GM12874 (cell line): ENCODE results near the gene TENM4.

Experiments
- TF ChIP-seq, protein P1 (sequence below): IDR thresholded peaks from 2 replicates; pipeline ENCODE4 v1.5.1; 2011; ENCODE audit warnings: low read depth, mild to moderate bottlenecking, control low read depth, low read length, moderate library complexity; ENCODE audit not compliant: insufficient read depth

The TENM4 gene

DNA sequence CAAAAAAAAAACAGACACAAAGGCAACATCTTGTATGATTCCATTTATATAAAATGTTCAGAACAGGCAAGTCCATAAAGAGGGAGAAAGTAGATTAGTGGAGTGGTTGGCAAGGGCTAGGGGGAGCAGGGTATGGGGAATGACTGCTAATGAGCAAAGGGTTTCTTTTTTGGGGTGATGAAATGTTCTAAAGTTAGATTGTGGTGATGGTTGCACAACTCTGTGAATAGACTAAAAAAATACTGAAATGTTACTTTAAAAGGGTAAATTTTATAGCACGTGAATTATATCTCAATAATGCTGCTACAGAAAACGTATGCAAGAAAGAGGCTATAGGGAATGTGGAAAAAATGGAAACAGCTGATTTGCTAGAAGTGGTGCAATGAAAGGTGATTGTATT lies 155.1 kb downstream of the TENM4 start:
- TF ChIP-seq, protein P1, sequence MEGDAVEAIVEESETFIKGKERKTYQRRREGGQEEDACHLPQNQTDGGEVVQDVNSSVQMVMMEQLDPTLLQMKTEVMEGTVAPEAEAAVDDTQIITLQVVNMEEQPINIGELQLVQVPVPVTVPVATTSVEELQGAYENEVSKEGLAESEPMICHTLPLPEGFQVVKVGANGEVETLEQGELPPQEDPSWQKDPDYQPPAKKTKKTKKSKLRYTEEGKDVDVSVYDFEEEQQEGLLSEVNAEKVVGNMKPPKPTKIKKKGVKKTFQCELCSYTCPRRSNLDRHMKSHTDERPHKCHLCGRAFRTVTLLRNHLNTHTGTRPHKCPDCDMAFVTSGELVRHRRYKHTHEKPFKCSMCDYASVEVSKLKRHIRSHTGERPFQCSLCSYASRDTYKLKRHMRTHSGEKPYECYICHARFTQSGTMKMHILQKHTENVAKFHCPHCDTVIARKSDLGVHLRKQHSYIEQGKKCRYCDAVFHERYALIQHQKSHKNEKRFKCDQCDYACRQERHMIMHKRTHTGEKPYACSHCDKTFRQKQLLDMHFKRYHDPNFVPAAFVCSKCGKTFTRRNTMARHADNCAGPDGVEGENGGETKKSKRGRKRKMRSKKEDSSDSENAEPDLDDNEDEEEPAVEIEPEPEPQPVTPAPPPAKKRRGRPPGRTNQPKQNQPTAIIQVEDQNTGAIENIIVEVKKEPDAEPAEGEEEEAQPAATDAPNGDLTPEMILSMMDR, result no peak

DNA sequence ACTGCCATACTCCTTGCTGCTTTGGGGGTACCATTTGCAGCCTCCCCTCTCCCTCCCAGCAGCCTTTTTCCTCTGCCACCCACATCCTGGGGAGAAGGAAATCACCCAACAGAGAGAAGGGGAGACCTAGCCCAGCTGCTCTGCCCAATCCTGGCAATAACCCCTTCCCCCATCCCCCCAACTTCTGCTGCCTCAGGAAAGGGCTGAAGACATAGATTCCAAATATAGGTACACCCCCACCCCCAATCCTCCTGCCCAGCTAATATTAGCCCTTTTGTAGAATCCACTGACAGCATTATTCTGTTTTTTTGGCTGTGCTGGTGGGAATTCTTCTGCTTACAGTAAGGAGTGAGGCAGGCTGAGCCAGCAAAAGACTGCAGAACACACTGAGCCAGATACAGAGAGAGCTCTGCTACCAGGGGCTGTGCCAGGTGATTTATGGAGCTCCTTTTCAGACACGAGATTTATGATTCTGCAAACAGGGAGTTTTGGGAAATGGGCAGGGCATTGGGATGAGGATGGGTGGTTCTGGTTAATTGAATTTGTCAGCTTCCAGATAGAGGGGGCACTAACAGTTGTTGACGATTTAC lies 164.0 kb downstream of the TENM4 start:
- TF ChIP-seq, protein P1, result no peak

DNA sequence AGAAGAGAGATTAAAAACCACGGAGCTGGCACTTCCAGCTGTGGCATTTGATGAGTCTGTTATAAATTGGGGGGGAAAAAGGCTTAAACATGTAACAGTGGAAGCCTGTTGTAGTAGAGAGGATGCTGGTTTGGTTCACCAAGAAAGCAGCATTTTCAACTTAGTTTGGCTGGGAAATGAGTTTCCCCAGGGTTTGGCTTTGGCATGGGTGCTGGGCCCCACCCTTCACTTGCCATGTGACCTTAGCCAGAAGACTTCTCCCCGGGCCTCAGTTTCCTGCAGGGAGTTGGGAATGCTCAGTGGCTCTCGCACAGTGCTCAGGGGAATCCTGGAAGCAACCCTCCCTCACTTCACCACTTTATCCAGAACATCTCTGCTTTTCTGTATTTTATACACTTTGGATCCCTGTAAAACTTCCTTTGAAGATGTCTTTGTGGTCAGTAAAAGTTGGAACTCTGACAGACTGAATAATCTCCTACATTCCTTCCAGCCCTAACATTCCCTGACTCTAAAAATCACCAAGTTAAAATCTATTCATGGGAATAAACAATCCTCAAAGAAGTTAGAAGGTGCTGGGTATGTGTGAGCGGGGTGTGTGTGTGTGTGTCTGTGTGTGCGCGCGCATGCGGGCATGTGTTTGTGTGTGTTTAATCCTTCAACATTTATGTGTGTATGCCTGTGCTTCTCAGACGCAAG lies 166.0 kb downstream of the TENM4 start:
- TF ChIP-seq, protein P1, result no peak

DNA sequence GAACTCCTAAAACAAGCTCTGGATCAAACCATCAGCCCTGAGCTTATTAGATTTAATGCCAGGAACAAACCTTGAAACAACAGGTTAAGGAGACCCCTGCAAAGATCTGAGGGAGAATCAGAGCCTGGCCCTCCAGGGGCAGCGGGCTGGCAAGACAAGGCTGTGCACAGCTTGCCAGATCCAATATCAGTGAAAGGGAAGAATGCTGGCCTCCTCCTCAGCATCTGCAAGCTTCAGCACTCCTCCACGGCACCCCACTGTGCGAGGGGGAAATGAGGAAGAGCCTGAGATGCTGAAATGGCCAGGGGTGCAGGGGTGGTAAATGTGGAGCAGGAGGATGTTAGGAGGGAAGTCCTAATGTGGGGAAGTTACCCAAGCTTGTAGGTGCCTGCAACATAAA lies 167.0 kb downstream of the TENM4 start:
- TF ChIP-seq, protein P1, result no peak

DNA sequence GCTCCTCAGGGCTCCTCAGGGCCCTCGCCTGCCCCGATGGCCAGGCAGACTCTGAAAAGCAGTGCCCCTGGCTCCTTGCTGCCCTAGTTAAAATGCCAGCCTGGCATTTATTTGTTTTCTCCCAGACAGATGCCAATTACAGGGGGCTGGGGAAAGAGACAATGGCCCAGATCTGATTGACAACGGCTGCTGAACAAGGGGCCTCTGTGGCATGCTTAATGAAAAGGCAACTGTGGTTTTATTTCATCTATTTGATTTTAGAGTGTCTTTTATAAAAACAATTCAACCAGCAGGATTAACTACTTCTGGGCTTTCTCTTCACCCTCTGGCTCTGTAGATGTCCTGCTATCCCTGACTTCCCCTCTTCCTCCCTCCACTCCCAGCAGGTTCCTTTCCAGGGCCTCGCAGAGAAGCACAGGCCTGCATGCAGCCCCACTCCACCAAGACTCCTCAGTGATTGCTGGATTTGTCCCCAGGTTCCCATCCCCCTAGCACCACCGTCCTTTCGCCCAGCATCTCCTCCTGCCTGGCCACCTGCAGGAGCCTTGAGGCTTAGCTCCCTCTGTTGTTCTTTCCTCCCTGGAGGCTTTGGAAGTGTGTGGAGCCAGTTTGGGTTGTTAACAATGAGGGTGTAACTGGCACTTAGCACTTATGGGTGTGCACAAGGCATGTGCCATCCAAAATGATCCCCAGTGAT lies 171.1 kb downstream of the TENM4 start:
- TF ChIP-seq, protein P1, result no peak

DNA sequence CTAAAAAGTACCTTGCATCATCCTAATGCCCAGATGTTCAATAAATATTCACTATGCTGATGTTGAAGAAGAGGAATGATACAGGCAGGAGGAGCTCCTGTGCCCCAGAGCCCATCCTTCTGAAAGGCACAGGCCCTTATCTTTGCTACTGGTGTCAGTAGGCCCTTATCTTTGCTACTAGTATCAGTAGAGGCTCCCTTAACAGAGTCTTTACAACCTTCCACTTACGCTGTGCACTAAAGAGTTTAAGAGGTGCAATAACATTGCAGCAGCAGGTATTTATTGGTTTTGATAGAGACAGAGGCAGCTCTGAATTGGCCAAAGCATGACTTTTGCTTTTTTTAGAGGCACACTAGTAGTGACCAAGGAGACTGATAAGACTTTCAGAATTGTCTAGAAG lies 174.4 kb downstream of the TENM4 start:
- TF ChIP-seq, protein P1, result no peak

DNA sequence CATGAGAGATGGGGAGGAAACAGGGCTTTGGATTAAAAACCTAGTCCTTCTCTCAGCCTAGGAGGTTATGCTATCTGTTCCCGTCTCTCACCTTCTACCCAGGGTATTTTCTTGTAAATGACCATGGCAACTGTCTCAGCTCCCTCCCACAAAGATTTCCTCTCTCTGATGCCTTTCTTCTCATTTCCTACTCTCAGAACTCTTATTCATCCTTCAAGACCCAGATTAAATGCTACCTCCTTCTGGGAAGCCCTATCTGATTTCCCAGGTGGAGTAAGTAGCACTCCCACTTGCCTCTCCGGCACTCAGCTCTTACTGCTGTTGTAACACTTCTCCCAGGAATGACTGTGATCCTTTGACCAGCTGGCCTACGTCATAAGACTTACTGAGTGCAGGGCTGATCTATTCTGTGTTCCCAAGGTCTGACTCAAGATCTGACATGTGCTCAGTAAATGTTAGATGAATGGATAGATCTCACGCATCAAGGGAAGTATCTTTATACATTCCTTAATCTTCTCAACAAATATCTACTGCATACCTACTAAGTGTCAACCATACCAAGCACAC lies 175.0 kb downstream of the TENM4 start:
- TF ChIP-seq, protein P1, result no peak
